Panc1 (cell line): Measurements from ENCODE around the gene MYMK.

Experiments used
- POLR2AphosphoS5 ChIP-seq: IDR thresholded peaks from 2 replicates; pipeline ENCODE4 v1.6.1; 2012; ENCODE audit warnings: mild to moderate bottlenecking, low read depth, low read length, moderate library complexity
- SIN3A ChIP-seq: IDR thresholded peaks from 2 replicates; pipeline ENCODE4 v1.6.1; 2012; ENCODE audit warnings: low read depth, mild to moderate bottlenecking, low read length, moderate library complexity, borderline replicate concordance; ENCODE audit not compliant: insufficient read depth
- TF ChIP-seq, protein P1 (sequence below), 2 experiments: IDR thresholded peaks; 2 replicates each; pipeline ENCODE4 v1.6.1; 2011 to 2012; ENCODE audit warnings: low read depth in 2 of 2, control low read depth in 1 of 2, low read length in 1 of 2, mild to moderate bottlenecking in 1 of 2, moderate library complexity in 1 of 2; ENCODE audit not compliant: insufficient read depth in 1 of 2

DNA sequence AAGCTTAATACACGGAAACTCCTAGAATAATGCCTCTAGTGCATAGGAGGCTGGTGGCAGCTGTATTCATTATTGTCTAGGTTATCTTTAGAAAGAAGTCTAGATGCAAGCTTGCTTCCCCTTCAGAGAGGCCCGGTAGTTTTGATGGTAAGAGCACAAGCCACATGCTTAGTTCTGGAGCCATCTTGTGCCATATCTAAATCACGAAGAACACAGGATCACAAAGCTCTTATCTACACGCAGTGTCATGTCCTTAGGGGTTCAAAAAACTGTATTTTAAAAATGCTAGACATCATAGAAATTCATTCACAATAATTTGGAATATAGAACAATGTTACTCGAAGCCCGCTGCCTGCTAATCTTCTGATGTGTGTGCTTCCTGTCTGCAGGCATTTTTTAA, 58.8 kb downstream of the MYMK start:
- TF ChIP-seq, protein P1, sequence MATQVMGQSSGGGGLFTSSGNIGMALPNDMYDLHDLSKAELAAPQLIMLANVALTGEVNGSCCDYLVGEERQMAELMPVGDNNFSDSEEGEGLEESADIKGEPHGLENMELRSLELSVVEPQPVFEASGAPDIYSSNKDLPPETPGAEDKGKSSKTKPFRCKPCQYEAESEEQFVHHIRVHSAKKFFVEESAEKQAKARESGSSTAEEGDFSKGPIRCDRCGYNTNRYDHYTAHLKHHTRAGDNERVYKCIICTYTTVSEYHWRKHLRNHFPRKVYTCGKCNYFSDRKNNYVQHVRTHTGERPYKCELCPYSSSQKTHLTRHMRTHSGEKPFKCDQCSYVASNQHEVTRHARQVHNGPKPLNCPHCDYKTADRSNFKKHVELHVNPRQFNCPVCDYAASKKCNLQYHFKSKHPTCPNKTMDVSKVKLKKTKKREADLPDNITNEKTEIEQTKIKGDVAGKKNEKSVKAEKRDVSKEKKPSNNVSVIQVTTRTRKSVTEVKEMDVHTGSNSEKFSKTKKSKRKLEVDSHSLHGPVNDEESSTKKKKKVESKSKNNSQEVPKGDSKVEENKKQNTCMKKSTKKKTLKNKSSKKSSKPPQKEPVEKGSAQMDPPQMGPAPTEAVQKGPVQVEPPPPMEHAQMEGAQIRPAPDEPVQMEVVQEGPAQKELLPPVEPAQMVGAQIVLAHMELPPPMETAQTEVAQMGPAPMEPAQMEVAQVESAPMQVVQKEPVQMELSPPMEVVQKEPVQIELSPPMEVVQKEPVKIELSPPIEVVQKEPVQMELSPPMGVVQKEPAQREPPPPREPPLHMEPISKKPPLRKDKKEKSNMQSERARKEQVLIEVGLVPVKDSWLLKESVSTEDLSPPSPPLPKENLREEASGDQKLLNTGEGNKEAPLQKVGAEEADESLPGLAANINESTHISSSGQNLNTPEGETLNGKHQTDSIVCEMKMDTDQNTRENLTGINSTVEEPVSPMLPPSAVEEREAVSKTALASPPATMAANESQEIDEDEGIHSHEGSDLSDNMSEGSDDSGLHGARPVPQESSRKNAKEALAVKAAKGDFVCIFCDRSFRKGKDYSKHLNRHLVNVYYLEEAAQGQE (IDR thresholded peaks at IDR 0.05; ENCODE audit: insufficient read depth in 1 of 2, low read depth in 2 of 2, low read length in 1 of 2): no peak
- TF ChIP-seq POLR2AphosphoS5 (no peak), SIN3A (no peak)
